ENCODE results near the gene GABRB2. TPM values are rescaled to one million over a fixed set of nuclear protein-coding genes. Genes with fewer than 3 reads are reported as not detected.

Gene GABRB2
- total and polyA plus RNA-seq, 2 of the 13 experiments (the other 11 are each of a cell fraction or from before 2014, with no cell fraction given) = 0.01 TPM; not detected in 1

- no TSS peak for BruUV-seq (replicated peaks)
- H3K9me3 ChIP-seq (ENCODE audit: low read length) = no peaks in the 10 kb centered on the region
- ChIA-PET POLR2A (no interaction called here), CTCF (ENCODE audit: low intra/inter-chr PET ratio, low total read pairs) (no interaction called here)
- H2AFZ ChIP-seq (ENCODE audit: low read length) = no peak overlapping the region
- FAIRE-seq = no peak
- no peak overlapping the region for H3K27ac ChIP-seq (ENCODE audit: extremely low read length, insufficient read depth, low read length)
- in situ Hi-C loops (cut with HindIII; ENCODE audit: extremely low pct_ligation_motif_present, low pct_unique_long_range_greater_than_20kb) = no loop called here
- H3K79me2 ChIP-seq (ENCODE audit: insufficient read depth, low read length) = no peaks in the 10 kb centered on the region
- no peak for DNase-seq (ENCODE audit: low spot score)
- no peaks in the 10 kb centered on the region for H3K36me3 ChIP-seq (replicated peaks in 1 of 2; ENCODE audit: control insufficient read depth in 1 of 2, insufficient read depth in 2 of 2, low read length in 2 of 2)
- no peak overlapping the region for H3K4me2 ChIP-seq (ENCODE audit: low read depth, low read length)
- WGBS (ENCODE audit: low lambda C conversion rate) = 3% methylated on average over 1 of the region's 1 CpG
- TF ChIP-seq ZSCAN20 (CRISPR knock-in tag; IDR thresholded peaks at IDR 0.05; ENCODE audit: borderline replicate concordance) (no peak), FOXO1 (CRISPR knock-in tag; IDR thresholded peaks at IDR 0.05) (no peak)
- no peaks in the 10 kb centered on the region for H4K20me1 ChIP-seq (ENCODE audit: insufficient read depth, low read length)
- intact Hi-C loops (cut with micrococcal nuclease; ENCODE audit: unreplicated experiment) = no loop called here
- no peak overlapping the region for H3K4me3 ChIP-seq (replicated peaks in 1 of 3; ENCODE audit: insufficient read depth in 1 of 3, low read depth in 2 of 3, low read length in 3 of 3)
- no peaks in the 10 kb centered on the region for H3K27me3 ChIP-seq (ENCODE audit: control insufficient read depth in 1 of 2, insufficient read depth in 2 of 2, low read length in 2 of 2)
- H3K4me1 ChIP-seq (ENCODE audit: insufficient read depth, low read length) = no peaks in the 10 kb centered on the region
- no peak overlapping the region for H3K9ac ChIP-seq (ENCODE audit: insufficient read depth, low read depth, low read length)
- no peak for ATAC-seq
Measured at GRCh38 chr5:161376034-161376433, 170.5 kb downstream of the GABRB2 start.

GRCh38 chr5:161373345-161373707 is 173.2 kb downstream of the GABRB2 start:
- ATAC-seq (no peak), DNase-seq (ENCODE audit: low spot score) (no peak), FAIRE-seq (no peak)
- H3K79me2 ChIP-seq (ENCODE audit: insufficient read depth, low read length) = no peaks in the 10 kb centered on the region
- TF ChIP-seq ZNF280D (CRISPR knock-in tag; IDR thresholded peaks at IDR 0.05) = no peak
- no TSS peak for BruUV-seq (replicated peaks)
- POLR2A ChIA-PET = no interaction called here
- intact Hi-C loops (cut with micrococcal nuclease; ENCODE audit: unreplicated experiment) (no loop called here), in situ Hi-C loops (cut with HindIII; ENCODE audit: extremely low pct_ligation_motif_present, low pct_unique_long_range_greater_than_20kb) (no loop called here)
- H3K9ac ChIP-seq (ENCODE audit: insufficient read depth, low read depth, low read length) = no peak overlapping the region
- no peaks in the 10 kb centered on the region for H3K4me1 ChIP-seq (ENCODE audit: insufficient read depth, low read length)
- no peak overlapping the region for H2AFZ ChIP-seq (ENCODE audit: low read length)
- H3K4me3 ChIP-seq (replicated peaks in 1 of 3; ENCODE audit: insufficient read depth in 1 of 3, low read depth in 2 of 3, low read length in 3 of 3) = no peak overlapping the region
- no peak overlapping the region for H3K27ac ChIP-seq (ENCODE audit: extremely low read length, insufficient read depth, low read length)
- H3K9me3 ChIP-seq (ENCODE audit: low read length) = no peaks in the 10 kb centered on the region
- no peak overlapping the region for H3K4me2 ChIP-seq (ENCODE audit: low read depth, low read length)
- no peaks in the 10 kb centered on the region for H3K27me3 ChIP-seq (ENCODE audit: control insufficient read depth in 1 of 2, insufficient read depth in 2 of 2, low read length in 2 of 2)
- no peaks in the 10 kb centered on the region for H3K36me3 ChIP-seq (replicated peaks in 1 of 2; ENCODE audit: control insufficient read depth in 1 of 2, insufficient read depth in 2 of 2, low read length in 2 of 2)
- H4K20me1 ChIP-seq (ENCODE audit: insufficient read depth, low read length) = no peaks in the 10 kb centered on the region
- CTCF ChIA-PET (ENCODE audit: low intra/inter-chr PET ratio, low total read pairs) = no interaction called here
